ENCODE results near the gene ANKRD55.

GRCh38 chr5:56211298-56211865 is 21.7 kb downstream of the ANKRD55 start:
- TF ChIP-seq CTCF (IDR thresholded peaks at IDR 0.05) (no peak), POLR2A (IDR thresholded peaks at IDR 0.05) (no peak)

All from heart left ventricle (tissue), 13 donors.